ENCODE measurements around the gene CNOT2. TPM values are rescaled to one million over a fixed set of nuclear protein-coding genes. Genes with fewer than 3 reads are reported as not detected.

The CNOT2 gene
- total RNA-seq, 1 donor = 153 TPM

DNA sequence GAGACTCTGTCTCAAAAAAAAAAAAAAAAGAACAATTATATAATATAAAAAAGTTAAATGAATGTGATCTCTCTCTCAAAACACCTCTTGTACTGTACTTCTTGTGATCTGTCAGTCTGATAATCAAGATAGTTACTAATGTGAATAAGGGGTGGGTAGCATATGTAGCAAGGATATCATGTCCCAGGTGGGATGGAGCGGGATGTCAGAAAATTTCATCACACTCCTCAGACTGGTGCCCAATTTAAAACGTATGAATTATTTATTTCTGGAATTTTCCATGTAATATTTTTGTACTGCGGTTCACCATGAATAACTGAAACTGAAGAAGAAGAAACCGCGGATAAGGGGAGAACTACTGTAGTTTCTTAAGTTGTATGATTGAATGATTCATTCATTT, 11.0 kb downstream of the CNOT2 start:
- DNase-seq (ENCODE audit: insufficient read length, low spot score, missing footprints) = no peak
- no peaks in the 10 kb centered on the region for H3K9me3 ChIP-seq (ENCODE audit: low read depth, low read length)
- peaks cover 4% of the 10 kb centered on the region for H3K4me1 ChIP-seq (ENCODE audit: insufficient read depth, low read length)
- no peak overlapping the region for H2AFZ ChIP-seq (ENCODE audit: low read length)
- H3K79me2 ChIP-seq (ENCODE audit: insufficient read depth, low read length) = peaks cover 97% of the 10 kb centered on the region
- H3K4me3 ChIP-seq (ENCODE audit: insufficient read depth, low read length) = no peak overlapping the region
- peaks cover 23% of the 10 kb centered on the region for H4K20me1 ChIP-seq (ENCODE audit: insufficient read depth, low read length)
- TF ChIP-seq, protein P1, sequence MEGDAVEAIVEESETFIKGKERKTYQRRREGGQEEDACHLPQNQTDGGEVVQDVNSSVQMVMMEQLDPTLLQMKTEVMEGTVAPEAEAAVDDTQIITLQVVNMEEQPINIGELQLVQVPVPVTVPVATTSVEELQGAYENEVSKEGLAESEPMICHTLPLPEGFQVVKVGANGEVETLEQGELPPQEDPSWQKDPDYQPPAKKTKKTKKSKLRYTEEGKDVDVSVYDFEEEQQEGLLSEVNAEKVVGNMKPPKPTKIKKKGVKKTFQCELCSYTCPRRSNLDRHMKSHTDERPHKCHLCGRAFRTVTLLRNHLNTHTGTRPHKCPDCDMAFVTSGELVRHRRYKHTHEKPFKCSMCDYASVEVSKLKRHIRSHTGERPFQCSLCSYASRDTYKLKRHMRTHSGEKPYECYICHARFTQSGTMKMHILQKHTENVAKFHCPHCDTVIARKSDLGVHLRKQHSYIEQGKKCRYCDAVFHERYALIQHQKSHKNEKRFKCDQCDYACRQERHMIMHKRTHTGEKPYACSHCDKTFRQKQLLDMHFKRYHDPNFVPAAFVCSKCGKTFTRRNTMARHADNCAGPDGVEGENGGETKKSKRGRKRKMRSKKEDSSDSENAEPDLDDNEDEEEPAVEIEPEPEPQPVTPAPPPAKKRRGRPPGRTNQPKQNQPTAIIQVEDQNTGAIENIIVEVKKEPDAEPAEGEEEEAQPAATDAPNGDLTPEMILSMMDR (IDR thresholded peaks at IDR 0.05; ENCODE audit: extremely low read depth, low read depth, low read length) = no peak
- H3K27me3 ChIP-seq (ENCODE audit: insufficient read depth, low read length) = no peaks in the 10 kb centered on the region
- H3K27ac ChIP-seq (ENCODE audit: low read depth, low read length) = no peak overlapping the region
- no peaks in the 10 kb centered on the region for H3K36me3 ChIP-seq (ENCODE audit: insufficient read depth, low read length)
- H3K4me2 ChIP-seq (ENCODE audit: insufficient read depth, low read length) = no peak overlapping the region

DNA sequence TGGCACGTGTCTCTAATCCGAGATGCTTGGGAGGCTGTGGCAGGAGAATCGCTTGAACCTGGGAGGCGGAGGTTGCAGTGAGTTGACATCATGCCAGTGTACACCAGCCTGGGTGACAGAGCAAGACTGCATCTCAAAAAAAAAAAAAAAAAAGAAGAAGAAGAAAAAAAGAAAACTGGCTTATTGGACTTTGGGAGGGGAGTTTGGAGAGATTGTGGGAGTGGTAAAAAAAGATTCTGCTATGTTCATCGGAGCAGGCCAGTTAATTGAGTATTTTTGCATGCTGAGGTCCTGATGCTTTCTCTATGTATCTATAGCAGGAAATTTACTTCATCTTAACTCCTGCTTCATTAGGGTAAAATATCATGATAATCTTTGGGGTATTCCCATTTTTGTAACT, 11.6 kb downstream of the CNOT2 start:
- Histone ChIP-seq H3K9me3 (ENCODE audit: low read depth, low read length) (no peaks in the 10 kb centered on the region), H3K4me1 (ENCODE audit: insufficient read depth, low read length) (peaks cover 4% of the 10 kb centered on the region), H3K4me3 (ENCODE audit: insufficient read depth, low read length) (peak overlapping the region; percentile 14), H3K79me2 (ENCODE audit: insufficient read depth, low read length) (peaks cover 97% of the 10 kb centered on the region), H3K4me2 (ENCODE audit: insufficient read depth, low read length) (peak overlapping the region; percentile 14), H2AFZ (ENCODE audit: low read length) (no peak overlapping the region), H3K36me3 (ENCODE audit: insufficient read depth, low read length) (no peaks in the 10 kb centered on the region), H3K27me3 (ENCODE audit: insufficient read depth, low read length) (no peaks in the 10 kb centered on the region), H4K20me1 (ENCODE audit: insufficient read depth, low read length) (peaks cover 24% of the 10 kb centered on the region), H3K27ac (ENCODE audit: low read depth, low read length) (peak overlapping the region; percentile 62)
- DNase-seq (ENCODE audit: insufficient read length, low spot score, missing footprints) = no peak
- TF ChIP-seq, protein P1 (IDR thresholded peaks at IDR 0.05; ENCODE audit: extremely low read depth, low read depth, low read length) = no peak

DNA sequence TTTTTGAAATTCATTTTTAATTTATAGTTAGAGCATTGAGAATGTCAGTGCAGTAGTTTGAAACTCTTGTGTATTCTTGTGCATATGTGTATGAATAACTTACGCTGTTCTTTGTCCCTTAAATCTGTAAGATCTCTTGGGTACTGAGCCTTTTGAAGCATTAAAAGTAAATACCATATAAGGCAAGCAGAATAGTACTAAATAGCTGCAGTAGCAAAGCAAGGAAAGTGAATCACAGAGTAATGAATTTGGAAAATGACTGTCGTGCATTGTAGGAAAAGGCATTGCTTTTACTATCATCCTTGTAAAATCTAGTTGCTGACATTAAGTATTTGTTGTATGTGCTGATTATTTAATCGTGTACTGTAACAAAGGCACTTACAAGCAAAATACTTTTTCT, 12.1 kb downstream of the CNOT2 start:
- H2AFZ ChIP-seq (ENCODE audit: low read length) = no peak overlapping the region
- DNase-seq (ENCODE audit: insufficient read length, low spot score, missing footprints) = no peak
- H3K27me3 ChIP-seq (ENCODE audit: insufficient read depth, low read length) = no peaks in the 10 kb centered on the region
- TF ChIP-seq, protein P1 (IDR thresholded peaks at IDR 0.05; ENCODE audit: extremely low read depth, low read depth, low read length) = no peak
- peak overlapping the region; percentile 62 for H3K27ac ChIP-seq (ENCODE audit: low read depth, low read length)
- no peaks in the 10 kb centered on the region for H3K9me3 ChIP-seq (ENCODE audit: low read depth, low read length)
- peak overlapping the region; percentile 14 for H3K4me3 ChIP-seq (ENCODE audit: insufficient read depth, low read length)
- peaks cover 4% of the 10 kb centered on the region for H3K4me1 ChIP-seq (ENCODE audit: insufficient read depth, low read length)
- H3K36me3 ChIP-seq (ENCODE audit: insufficient read depth, low read length) = no peaks in the 10 kb centered on the region
- peaks cover 94% of the 10 kb centered on the region for H3K79me2 ChIP-seq (ENCODE audit: insufficient read depth, low read length)
- H4K20me1 ChIP-seq (ENCODE audit: insufficient read depth, low read length) = peaks cover 24% of the 10 kb centered on the region
- H3K4me2 ChIP-seq (ENCODE audit: insufficient read depth, low read length) = peak overlapping the region; percentile 14

DNA sequence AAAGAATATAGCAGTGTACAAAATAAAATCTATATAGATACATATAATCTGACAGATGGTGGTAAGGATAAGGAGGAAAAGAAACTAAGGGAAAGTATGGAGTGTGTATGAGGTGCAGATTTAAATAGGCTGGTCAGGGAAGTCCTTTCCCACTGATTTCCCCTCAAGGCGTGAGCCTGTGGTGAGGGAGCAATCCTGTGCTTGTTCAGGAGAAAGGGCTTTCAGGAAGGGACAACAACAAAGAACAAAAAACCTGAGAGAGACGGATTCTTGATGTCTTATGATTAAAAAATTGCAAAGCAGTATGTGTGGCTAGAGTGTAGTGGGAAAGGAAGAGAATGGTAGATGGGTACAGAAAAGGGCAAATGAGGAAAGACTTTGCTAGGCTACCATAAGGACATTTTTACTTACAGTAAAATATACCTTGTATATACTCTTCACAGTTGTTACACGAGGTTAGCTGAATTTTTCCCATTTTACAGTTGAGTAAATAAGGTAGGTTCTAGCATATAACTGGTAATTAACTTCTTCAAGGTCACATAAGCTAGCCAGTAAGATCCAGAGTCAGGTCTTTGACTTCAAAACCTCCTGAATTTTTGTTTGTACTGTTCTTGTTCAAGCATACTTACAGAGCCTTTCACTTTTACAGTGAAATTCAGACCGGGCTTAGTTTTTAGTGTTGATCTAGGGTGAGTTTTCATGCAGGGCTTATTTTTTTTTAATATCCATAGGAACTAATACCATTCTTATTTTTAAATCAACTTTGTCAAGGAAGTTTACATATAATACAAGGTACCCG, 15.6 kb downstream of the CNOT2 start:
- Histone ChIP-seq H4K20me1 (ENCODE audit: insufficient read depth, low read length) (peaks cover 21% of the 10 kb centered on the region), H3K27me3 (ENCODE audit: insufficient read depth, low read length) (no peaks in the 10 kb centered on the region), H3K79me2 (ENCODE audit: insufficient read depth, low read length) (peaks cover 92% of the 10 kb centered on the region), H3K4me1 (ENCODE audit: insufficient read depth, low read length) (peaks cover 4% of the 10 kb centered on the region), H3K9me3 (ENCODE audit: low read depth, low read length) (no peaks in the 10 kb centered on the region), H3K4me3 (ENCODE audit: insufficient read depth, low read length) (no peak overlapping the region), H3K4me2 (ENCODE audit: insufficient read depth, low read length) (no peak overlapping the region), H3K27ac (ENCODE audit: low read depth, low read length) (no peak overlapping the region), H2AFZ (ENCODE audit: low read length) (no peak overlapping the region), H3K36me3 (ENCODE audit: insufficient read depth, low read length) (no peaks in the 10 kb centered on the region)
- TF ChIP-seq, protein P1 (IDR thresholded peaks at IDR 0.05; ENCODE audit: extremely low read depth, low read depth, low read length) = no peak
- no peak for DNase-seq (ENCODE audit: insufficient read length, low spot score, missing footprints)

Data from osteoblast (primary cell).